Esophagus (tissue), 2 donors: ENCODE results near the gene COG2. TPM values are rescaled to one million over a fixed set of nuclear protein-coding genes. Genes with fewer than 3 reads are reported as not detected.

Experiments
- H3K27ac ChIP-seq, 2 donors: one replicate each; pipeline ENCODE4 v1.5.1; 2013; ENCODE audit warnings: low read depth in 2 of 2, mild to moderate bottlenecking in 2 of 2, inconsistent platforms in 1 of 2, low read length in 1 of 2, moderate library complexity in 1 of 2
- H3K27me3 ChIP-seq, 2 donors: one replicate each; pipeline ENCODE4 v1.6.1; 2013; ENCODE audit warnings: low read length in 2 of 2, control low read depth in 1 of 2, mild to moderate bottlenecking in 1 of 2; ENCODE audit not compliant: insufficient read depth in 2 of 2, control insufficient read depth in 1 of 2
- H3K36me3 ChIP-seq, 2 donors: one replicate each; pipeline ENCODE4 v1.6.1; 2013; ENCODE audit warnings: low read length in 1 of 2; ENCODE audit not compliant: control insufficient read depth in 2 of 2, insufficient read depth in 2 of 2
- H3K4me1 ChIP-seq, 2 donors: one replicate each; pipeline ENCODE4 v1.6.1; 2013; ENCODE audit warnings: low read length in 1 of 2; ENCODE audit not compliant: control insufficient read depth in 2 of 2, insufficient read depth in 2 of 2
- H3K4me3 ChIP-seq, 2 donors: one replicate each; pipeline ENCODE4 v1.5.1; 2013; ENCODE audit warnings: low read length in 2 of 2, mild to moderate bottlenecking in 2 of 2, low read depth in 1 of 2, moderate library complexity in 1 of 2
- H3K9me3 ChIP-seq, 2 donors: one replicate each; pipeline ENCODE4 v1.6.1; 2013; ENCODE audit warnings: mild to moderate bottlenecking in 2 of 2, low read depth in 1 of 2, low read length in 1 of 2, moderate library complexity in 1 of 2; ENCODE audit not compliant: control insufficient read depth in 2 of 2, insufficient read depth in 1 of 2
- WGBS, 2 donors: extraction: QIAGEN DNeasy Blood & Tissue Kit; methylation state at CpG; one replicate each; pipeline ENCODE4 v1.1.7; 2013; 5-methylcytosine and 5-hydroxymethylcytosine counted together
- polyA plus RNA-seq, 2 donors: library from polyadenylated mRNA; stranded (reverse); fragments of 200-250 nt; gene quantifications; one replicate each; pipeline ENCODE4 v1.2.3, GENCODE V29; 2013
- donor health status: healthy with polysubstance abuse.
- donor health status: Bipolar disorder and iron deficiency.

COG2 gene
- polyA plus RNA-seq, 2 donors: 4.0 to 8.1 TPM

DNA sequence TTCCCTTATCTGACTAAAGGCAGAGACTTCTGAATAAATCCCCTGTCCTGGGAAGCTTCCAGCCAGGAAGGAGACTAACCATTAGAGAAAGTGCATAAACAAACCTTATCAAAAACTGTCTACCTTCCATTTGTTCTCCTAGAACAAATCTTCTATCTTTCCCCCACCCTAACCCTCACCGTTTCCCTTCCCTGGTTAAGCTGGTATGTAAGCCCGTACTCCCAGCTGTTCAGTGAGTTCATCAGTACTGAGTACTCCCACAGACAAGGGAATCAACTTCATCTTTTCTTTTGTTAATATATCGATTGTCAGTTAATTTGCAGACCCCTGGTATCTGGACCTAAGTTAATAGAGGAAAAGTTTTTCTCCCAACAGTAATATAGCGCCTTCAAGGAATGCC lies 20.1 kb upstream of the COG2 start:
- no peaks in the 10 kb centered on the region for H3K27me3 ChIP-seq
- no peaks in the 10 kb centered on the region for H3K4me1 ChIP-seq
- WGBS, 2 donors: 63 to 70% methylated on average over 4 of the region's 4 CpGs
- H3K9me3 ChIP-seq: no peaks in the 10 kb centered on the region
- H3K27ac ChIP-seq: no peak overlapping the region
- H3K36me3 ChIP-seq: no peaks in the 10 kb centered on the region
- no peak overlapping the region for H3K4me3 ChIP-seq

DNA sequence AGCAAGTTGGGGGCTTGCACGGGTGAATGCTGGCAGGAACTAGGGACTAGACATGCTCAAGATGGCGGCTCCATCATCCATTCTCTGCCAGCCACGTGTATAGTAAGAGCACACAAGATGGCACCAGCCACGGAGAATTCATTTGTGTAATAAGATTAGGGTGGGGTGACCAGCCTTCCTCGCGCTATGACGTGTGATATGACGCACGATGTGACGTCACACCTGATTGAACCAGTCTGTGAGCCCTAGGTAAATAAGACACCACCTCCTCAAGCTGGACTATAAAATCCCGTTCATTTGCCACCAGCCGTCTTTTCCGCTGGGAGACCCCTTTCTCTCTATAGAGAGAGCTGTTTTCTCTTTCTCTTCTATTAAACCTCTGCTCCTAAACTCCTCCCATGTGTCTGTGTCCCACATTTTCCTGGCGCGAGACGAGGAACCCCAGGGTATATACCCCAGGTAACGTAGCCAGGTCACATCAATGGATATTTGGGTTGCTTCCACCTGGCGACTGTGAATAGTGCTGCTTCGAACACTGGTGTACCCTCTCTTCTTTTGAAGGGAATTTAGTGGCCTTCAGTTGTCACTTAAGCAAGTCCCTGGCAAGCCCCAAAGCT lies 18.1 kb upstream of the COG2 start:
- Histone ChIP-seq H3K9me3 (no peaks in the 10 kb centered on the region), H3K27ac (no peak overlapping the region), H3K4me3 (no peak overlapping the region), H3K36me3 (no peaks in the 10 kb centered on the region), H3K27me3 (no peaks in the 10 kb centered on the region), H3K4me1 (no peaks in the 10 kb centered on the region)
- 92 to 94% methylated on average over 19 of the region's 19 CpGs for WGBS, 2 donors

DNA sequence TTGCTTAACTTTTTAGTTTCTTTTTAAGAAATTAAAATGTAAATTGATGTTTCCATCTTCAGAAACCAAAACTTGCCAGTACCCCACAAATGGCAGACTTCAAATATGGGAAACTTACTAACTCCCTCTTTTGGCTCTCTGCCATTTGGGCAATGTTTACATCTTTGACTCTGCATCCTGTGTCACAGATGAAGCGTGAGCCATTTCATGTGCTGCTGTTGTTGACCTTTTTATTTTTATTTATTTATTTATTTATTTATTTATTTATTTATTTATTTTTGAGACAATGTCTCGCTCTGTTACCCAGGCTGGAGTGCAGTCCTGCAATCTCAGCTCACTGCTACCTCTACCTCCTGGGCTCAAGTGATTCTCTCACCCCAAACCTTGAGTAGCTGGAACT lies 16.0 kb upstream of the COG2 start:
- Histone ChIP-seq H3K4me1 (no peaks in the 10 kb centered on the region), H3K27ac (no peak overlapping the region), H3K4me3 (no peak overlapping the region), H3K36me3 (no peaks in the 10 kb centered on the region), H3K27me3 (no peaks in the 10 kb centered on the region), H3K9me3 (no peaks in the 10 kb centered on the region)
- WGBS, 2 donors: 73 to 74% methylated on average over 2 of the region's 2 CpGs

DNA sequence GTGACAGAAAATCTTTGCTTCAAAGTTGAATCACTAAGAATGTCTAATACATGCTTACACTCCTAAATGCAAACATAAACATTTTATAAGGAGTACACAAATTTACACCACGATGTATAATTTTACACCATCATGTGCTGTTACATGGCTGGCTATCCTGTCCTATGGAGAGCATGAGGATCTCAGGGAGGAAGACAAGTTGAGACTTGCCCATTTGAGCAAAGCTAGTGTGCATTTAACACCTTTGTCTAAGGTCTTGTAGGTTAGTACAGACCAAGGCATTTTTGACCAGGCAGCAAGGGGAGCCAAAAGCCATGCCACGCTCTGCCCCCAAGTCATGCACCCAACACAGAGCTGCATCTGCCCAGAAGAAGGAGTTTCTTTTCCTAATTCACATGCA lies 14.5 kb upstream of the COG2 start:
- H3K9me3 ChIP-seq: no peaks in the 10 kb centered on the region
- no peaks in the 10 kb centered on the region for H3K36me3 ChIP-seq
- H3K27ac ChIP-seq: no peak overlapping the region
- H3K4me1 ChIP-seq: no peaks in the 10 kb centered on the region
- 80 to 83% methylated on average over 2 of the region's 2 CpGs for WGBS, 2 donors
- H3K27me3 ChIP-seq: no peaks in the 10 kb centered on the region
- no peak overlapping the region for H3K4me3 ChIP-seq

DNA sequence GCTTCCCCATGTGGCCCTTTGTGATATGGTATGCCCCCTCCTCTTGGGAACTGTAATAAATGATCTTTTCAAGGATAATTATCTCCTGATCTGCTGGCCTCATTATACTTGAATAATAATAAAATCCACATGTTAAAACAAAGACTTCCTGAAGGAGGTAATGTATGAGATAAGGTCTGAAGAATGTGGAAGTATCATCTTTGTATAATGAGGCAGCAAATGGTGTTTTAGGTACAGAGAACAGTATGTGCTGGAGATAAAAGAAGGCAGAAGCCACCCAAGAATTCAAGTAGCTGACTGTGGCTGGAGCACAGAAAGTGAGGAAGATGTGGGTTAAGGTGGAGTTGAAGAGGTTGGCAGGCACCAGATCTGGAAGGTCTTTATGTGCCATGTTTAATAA lies 12.8 kb upstream of the COG2 start:
- Histone ChIP-seq H3K9me3 (no peaks in the 10 kb centered on the region), H3K27me3 (no peaks in the 10 kb centered on the region), H3K36me3 (no peaks in the 10 kb centered on the region), H3K4me3 (no peak overlapping the region), H3K27ac (no peak overlapping the region), H3K4me1 (no peaks in the 10 kb centered on the region)

DNA sequence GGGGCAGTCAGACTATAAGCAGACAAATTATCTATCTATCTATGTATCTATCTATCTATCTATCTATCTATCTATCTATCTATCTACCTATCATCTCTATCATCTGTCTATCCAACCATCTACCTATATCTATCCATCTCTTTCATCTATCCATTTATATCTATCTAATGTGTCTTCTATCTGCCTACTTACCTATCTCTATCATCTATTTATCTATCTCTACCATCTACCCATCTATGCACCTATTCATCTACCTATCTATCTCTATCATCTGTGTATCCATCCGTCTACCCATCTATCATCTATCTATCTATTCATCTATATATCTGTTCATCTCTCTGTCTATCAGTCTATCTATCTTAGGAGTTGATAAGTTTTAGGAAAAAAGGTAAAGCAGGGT lies 10.8 kb upstream of the COG2 start:
- no peak overlapping the region for H3K4me3 ChIP-seq
- H3K27ac ChIP-seq: no peak overlapping the region
- H3K27me3 ChIP-seq: no peaks in the 10 kb centered on the region
- WGBS, 2 donors: 83 to 84% methylated on average over 1 of the region's 1 CpG
- H3K4me1 ChIP-seq: no peaks in the 10 kb centered on the region
- no peaks in the 10 kb centered on the region for H3K36me3 ChIP-seq
- H3K9me3 ChIP-seq: no peaks in the 10 kb centered on the region

DNA sequence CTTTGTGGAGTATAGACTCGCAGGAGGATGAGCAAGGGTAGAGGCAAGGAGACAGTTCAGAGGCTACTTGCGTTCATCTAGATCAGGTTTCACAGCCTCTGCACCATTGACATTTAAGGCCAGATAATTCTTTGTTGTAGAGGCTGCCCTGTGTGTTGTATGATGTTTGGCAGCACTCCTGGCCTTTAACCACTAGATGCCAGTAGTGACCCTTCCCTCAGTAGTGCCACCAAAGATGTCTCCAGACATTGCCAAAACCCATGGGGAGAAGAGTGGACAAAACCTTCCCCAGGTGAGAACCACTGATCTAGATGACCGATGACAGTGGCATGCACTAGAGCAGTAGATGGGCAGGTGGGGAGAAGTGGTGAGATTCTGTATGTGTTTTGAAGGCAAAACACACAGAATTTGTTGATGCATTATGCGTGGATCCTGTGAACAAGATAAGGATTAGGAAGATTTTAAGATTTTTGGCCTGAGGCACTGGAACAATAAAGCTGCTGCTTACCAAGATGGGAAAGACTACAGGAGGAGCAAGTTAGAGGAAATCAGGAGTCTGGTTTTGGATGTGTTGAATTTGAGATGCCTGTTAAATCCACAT lies 9.9 kb upstream of the COG2 start:
- no peaks in the 10 kb centered on the region for H3K36me3 ChIP-seq
- 73% methylated on average over 4 of the region's 4 CpGs for WGBS, 2 donors
- no peak overlapping the region for H3K27ac ChIP-seq
- H3K4me1 ChIP-seq: no peaks in the 10 kb centered on the region
- no peaks in the 10 kb centered on the region for H3K27me3 ChIP-seq
- H3K9me3 ChIP-seq: no peaks in the 10 kb centered on the region
- H3K4me3 ChIP-seq: no peak overlapping the region

DNA sequence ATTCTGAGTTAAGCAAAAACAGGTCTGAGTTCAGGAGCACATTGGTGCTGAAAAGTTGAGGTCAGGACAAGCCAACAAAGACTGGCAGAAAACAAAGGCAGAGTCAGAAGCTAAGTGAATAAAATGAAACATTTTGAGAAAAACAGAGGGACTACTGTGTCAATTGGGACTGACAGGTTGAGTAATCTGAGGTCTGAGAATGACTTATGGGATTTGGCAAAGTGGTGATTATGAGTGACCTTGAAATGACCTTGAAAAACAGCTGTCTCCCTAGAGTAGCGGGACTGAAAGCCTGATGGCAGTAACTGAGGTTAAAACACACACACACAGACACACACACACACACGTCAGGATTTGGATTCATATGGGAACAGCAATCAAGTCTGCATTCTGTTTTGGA lies 8.8 kb upstream of the COG2 start:
- Histone ChIP-seq H3K4me3 (no peak overlapping the region), H3K27ac (no peak overlapping the region), H3K27me3 (no peaks in the 10 kb centered on the region), H3K9me3 (no peaks in the 10 kb centered on the region), H3K36me3 (no peaks in the 10 kb centered on the region), H3K4me1 (no peaks in the 10 kb centered on the region)
- WGBS, 2 donors: 38 to 55% methylated on average over 2 of the region's 2 CpGs

DNA sequence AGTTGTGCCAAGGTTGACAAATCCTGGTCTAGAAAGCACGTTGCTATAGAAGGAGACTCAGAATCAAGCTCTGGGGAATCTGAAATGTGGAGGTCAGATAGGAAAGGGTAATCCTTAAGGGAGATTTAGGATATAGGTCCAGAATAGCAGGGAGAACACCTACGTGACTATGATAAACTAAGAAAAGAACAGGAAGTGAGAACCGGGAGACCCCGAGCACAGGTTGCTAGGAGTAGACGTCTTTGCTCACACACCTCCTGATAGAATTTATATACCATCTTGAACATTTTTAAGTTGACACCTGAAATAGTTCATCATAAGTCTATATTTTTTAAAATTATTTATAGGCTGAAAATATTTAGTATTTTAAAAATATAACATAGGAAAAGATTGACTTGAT lies 7.9 kb upstream of the COG2 start:
- H3K4me3 ChIP-seq: no peak overlapping the region
- H3K27me3 ChIP-seq: no peaks in the 10 kb centered on the region
- H3K27ac ChIP-seq: no peak overlapping the region
- H3K36me3 ChIP-seq: no peaks in the 10 kb centered on the region
- H3K4me1 ChIP-seq: no peaks in the 10 kb centered on the region
- no peaks in the 10 kb centered on the region for H3K9me3 ChIP-seq
- WGBS, 2 donors: 62 to 69% methylated on average over 5 of the region's 5 CpGs

DNA sequence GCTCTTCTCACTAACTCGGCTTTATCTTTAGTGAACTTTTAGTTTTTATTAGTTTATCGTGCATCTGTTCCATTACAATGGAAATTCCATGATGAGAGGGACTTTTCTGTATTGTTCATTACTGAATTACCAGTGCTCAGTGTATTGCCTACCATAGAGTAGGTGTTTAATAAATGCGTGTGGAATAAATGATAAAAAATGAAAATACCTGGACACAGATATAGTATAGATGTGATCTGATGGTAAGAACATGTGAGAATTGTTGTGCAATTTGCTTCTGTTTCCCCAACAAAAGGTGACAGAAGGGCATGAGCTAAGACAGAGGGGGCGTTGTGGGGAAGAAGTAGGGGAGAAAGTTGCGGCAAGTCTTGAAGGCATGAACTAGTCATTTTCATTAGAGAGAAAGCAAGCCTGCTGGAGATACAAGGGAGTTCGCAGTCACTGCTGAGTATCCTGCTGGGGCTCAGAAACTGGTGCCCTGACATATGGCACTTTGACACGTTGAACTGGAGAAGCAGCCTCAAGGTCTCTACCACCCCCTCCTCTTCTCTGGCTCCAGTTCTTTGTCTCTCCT lies 5.6 kb upstream of the COG2 start:
- WGBS, 2 donors: 73 to 75% methylated on average over 7 of the region's 7 CpGs
- Histone ChIP-seq H3K36me3 (no peaks in the 10 kb centered on the region), H3K4me1 (no peaks in the 10 kb centered on the region), H3K9me3 (no peaks in the 10 kb centered on the region), H3K27me3 (no peaks in the 10 kb centered on the region), H3K4me3 (no peak overlapping the region), H3K27ac (no peak overlapping the region)
